ENCODE data around the gene TMC3. TPM values are rescaled to one million over a fixed set of nuclear protein-coding genes. Genes with fewer than 3 reads are reported as not detected.

Gene TMC3
- total and polyA plus RNA-seq, 2 of the 13 experiments (the other 11 are each of a cell fraction or from before 2014, with no cell fraction given): not detected

DNA sequence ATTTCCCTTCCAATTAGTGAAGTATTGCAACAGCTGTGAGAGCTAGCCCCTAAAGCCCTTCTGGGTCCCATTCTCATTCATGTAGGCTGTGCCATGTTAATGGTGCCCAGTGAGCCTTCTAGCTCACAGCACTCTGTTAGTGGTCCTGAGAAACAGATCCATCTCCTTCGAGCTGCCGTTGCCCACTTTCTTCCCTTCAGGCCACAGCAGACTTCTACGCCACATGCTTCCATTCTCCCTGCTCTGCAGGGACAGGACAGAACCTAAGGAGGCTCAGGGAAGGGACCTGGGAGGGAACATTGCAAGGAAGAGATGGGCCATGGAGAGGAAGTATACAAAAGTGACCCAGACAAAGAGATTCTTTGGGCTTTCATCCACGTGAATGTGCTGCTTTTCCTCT is 38.4 kb downstream of the TMC3 start:
- no peak for TF ChIP-seq SMYD3 (CRISPR knock-in tag; IDR thresholded peaks at IDR 0.05)
- TF ChIP-seq, protein P1, sequence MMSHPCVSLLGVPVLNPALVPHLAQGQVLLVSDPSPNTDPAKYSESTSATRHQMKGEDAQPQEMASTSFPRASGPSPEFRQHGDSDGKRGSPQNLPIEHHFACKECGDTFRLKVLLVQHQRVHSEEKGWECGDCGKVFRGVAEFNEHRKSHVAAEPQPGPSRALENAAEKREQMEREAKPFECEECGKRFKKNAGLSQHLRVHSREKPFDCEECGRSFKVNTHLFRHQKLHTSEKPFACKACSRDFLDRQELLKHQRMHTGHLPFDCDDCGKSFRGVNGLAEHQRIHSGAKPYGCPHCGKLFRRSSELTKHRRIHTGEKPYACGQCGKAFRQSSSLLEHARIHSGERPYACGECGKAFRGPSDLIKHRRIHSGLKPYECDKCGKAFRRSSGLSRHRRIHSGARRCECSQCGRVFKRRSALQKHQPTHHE (CRISPR knock-in tag; IDR thresholded peaks at IDR 0.05; ENCODE audit: borderline replicate concordance): no peak
- no peak for TF ChIP-seq ZNF17 (CRISPR knock-in tag; IDR thresholded peaks at IDR 0.05)
- no peak for TF ChIP-seq HCFC1 (IDR thresholded peaks at IDR 0.05; ENCODE audit: low read depth, low read length)
- no peak for TF ChIP-seq PITX1 (CRISPR knock-in tag; IDR thresholded peaks at IDR 0.05)
- TF ChIP-seq, protein P2, sequence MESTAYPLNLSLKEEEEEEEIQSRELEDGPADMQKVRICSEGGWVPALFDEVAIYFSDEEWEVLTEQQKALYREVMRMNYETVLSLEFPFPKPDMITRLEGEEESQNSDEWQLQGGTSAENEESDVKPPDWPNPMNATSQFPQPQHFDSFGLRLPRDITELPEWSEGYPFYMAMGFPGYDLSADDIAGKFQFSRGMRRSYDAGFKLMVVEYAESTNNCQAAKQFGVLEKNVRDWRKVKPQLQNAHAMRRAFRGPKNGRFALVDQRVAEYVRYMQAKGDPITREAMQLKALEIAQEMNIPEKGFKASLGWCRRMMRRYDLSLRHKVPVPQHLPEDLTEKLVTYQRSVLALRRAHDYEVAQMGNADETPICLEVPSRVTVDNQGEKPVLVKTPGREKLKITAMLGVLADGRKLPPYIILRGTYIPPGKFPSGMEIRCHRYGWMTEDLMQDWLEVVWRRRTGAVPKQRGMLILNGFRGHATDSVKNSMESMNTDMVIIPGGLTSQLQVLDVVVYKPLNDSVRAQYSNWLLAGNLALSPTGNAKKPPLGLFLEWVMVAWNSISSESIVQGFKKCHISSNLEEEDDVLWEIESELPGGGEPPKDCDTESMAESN (CRISPR knock-in tag; conservative IDR thresholded peaks at IDR 0.05): no peak
- no peak for TF ChIP-seq IKZF1 (IDR thresholded peaks at IDR 0.05)
- no peak for TF ChIP-seq ZBTB38 (CRISPR knock-in tag; IDR thresholded peaks at IDR 0.05)
- TF ChIP-seq ZNF672 (CRISPR knock-in tag; IDR thresholded peaks at IDR 0.05): no peak
- no peak for TF ChIP-seq ISX (CRISPR knock-in tag; conservative IDR thresholded peaks at IDR 0.05)
- TF ChIP-seq, protein P3, sequence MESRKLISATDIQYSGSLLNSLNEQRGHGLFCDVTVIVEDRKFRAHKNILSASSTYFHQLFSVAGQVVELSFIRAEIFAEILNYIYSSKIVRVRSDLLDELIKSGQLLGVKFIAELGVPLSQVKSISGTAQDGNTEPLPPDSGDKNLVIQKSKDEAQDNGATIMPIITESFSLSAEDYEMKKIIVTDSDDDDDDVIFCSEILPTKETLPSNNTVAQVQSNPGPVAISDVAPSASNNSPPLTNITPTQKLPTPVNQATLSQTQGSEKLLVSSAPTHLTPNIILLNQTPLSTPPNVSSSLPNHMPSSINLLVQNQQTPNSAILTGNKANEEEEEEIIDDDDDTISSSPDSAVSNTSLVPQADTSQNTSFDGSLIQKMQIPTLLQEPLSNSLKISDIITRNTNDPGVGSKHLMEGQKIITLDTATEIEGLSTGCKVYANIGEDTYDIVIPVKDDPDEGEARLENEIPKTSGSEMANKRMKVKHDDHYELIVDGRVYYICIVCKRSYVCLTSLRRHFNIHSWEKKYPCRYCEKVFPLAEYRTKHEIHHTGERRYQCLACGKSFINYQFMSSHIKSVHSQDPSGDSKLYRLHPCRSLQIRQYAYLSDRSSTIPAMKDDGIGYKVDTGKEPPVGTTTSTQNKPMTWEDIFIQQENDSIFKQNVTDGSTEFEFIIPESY (CRISPR knock-in tag; IDR thresholded peaks at IDR 0.05): no peak
- Histone ChIP-seq H3K27ac (ENCODE audit: extremely low read length, insufficient read depth, low read length) (no peak overlapping the region), H3K27me3 (ENCODE audit: control insufficient read depth in 1 of 2, insufficient read depth in 2 of 2, low read length in 2 of 2) (no peaks in the 10 kb centered on the region; a peak in 1 of 5 replicates), H3K9me3 (ENCODE audit: low read length) (no peaks in the 10 kb centered on the region), H2AFZ (ENCODE audit: low read length) (no peak overlapping the region), H3K9ac (ENCODE audit: insufficient read depth, low read depth, low read length) (no peak overlapping the region), H3K4me1 (ENCODE audit: insufficient read depth, low read length) (no peaks in the 10 kb centered on the region), H3K4me3 (replicated peaks in 1 of 3; ENCODE audit: insufficient read depth in 1 of 3, low read depth in 2 of 3, low read length in 3 of 3) (no peak overlapping the region), H4K20me1 (ENCODE audit: insufficient read depth, low read length) (no peaks in the 10 kb centered on the region), H3K79me2 (ENCODE audit: insufficient read depth, low read length) (no peaks in the 10 kb centered on the region), H3K4me2 (ENCODE audit: low read depth, low read length) (no peak overlapping the region), H3K36me3 (replicated peaks in 1 of 2; ENCODE audit: control insufficient read depth in 1 of 2, insufficient read depth in 2 of 2, low read length in 2 of 2) (no peaks in the 10 kb centered on the region)
- ChIA-PET POLR2A (interaction anchor here (1.8 kb wide), 1 partner anchor 12 kb away, joined by 4 read pairs; the partner anchor contains the start of gene STARD5), CTCF (ENCODE audit: low intra/inter-chr PET ratio, low total read pairs) (interaction anchor here (1.6 kb wide), 1 partner anchor 61 kb away, joined by 11 read pairs; no protein-coding TSS in a partner anchor)
- FAIRE-seq: no peak
- intact Hi-C loops (cut with micrococcal nuclease; ENCODE audit: unreplicated experiment) (no loop called here), in situ Hi-C loops (cut with HindIII; ENCODE audit: extremely low pct_ligation_motif_present, low pct_unique_long_range_greater_than_20kb) (no loop called here)
- no TSS peak for BruUV-seq (replicated peaks)
- no peak for DNase-seq (ENCODE audit: low spot score)
- ATAC-seq: no peak
- 60% methylated on average over 4 of the region's 4 CpGs for WGBS (ENCODE audit: low lambda C conversion rate)

Data from HepG2 (cell line).